Fibroblast of pulmonary artery (primary cell): ENCODE measurements around the gene SPRN.
A peak's percentile ranks its signal among the peaks of the same experiment; 100 is the strongest.

Experiments used
- DNase-seq: peaks from one replicate; pipeline ENCODE4 v3.0.0-alpha.2; 2010; ENCODE audit warnings: low read depth
- H3K4me3 ChIP-seq: replicated peaks from 2 replicates; pipeline ENCODE4 v1.5.1; 2011; ENCODE audit warnings: low read depth, mild to moderate bottlenecking, control low read depth, low read length, moderate library complexity
- TF ChIP-seq, protein P1 (sequence below): IDR thresholded peaks from 2 replicates; pipeline ENCODE4 v1.5.1; 2011; ENCODE audit warnings: mild to moderate bottlenecking, control low read depth, low read length, inconsistent platforms; ENCODE audit errors: missing control alignments

The SPRN gene

DNA sequence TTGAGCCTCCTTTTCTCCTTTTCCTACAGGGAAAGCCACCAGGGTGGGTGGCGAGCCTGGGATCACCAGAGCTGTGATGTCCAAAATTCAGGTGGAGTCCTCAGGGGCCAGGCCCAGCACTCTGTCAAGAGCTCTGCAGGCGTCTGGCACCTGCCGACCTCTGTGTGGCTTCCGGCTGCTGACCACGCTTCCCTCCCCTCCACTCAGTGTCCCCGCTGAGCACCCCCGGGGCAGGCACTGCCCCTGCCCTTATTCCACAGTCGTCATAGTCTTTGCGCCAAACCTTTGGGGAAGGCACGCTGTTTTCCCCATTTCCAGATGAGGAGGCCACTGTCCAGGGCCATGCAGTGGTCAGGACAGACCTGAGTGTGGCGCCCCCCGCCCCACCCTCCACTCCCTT, 22.9 kb downstream of the SPRN start:
- TF ChIP-seq, protein P1, sequence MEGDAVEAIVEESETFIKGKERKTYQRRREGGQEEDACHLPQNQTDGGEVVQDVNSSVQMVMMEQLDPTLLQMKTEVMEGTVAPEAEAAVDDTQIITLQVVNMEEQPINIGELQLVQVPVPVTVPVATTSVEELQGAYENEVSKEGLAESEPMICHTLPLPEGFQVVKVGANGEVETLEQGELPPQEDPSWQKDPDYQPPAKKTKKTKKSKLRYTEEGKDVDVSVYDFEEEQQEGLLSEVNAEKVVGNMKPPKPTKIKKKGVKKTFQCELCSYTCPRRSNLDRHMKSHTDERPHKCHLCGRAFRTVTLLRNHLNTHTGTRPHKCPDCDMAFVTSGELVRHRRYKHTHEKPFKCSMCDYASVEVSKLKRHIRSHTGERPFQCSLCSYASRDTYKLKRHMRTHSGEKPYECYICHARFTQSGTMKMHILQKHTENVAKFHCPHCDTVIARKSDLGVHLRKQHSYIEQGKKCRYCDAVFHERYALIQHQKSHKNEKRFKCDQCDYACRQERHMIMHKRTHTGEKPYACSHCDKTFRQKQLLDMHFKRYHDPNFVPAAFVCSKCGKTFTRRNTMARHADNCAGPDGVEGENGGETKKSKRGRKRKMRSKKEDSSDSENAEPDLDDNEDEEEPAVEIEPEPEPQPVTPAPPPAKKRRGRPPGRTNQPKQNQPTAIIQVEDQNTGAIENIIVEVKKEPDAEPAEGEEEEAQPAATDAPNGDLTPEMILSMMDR = no peak
- no peak overlapping the region for H3K4me3 ChIP-seq
- DNase-seq = no peak

DNA sequence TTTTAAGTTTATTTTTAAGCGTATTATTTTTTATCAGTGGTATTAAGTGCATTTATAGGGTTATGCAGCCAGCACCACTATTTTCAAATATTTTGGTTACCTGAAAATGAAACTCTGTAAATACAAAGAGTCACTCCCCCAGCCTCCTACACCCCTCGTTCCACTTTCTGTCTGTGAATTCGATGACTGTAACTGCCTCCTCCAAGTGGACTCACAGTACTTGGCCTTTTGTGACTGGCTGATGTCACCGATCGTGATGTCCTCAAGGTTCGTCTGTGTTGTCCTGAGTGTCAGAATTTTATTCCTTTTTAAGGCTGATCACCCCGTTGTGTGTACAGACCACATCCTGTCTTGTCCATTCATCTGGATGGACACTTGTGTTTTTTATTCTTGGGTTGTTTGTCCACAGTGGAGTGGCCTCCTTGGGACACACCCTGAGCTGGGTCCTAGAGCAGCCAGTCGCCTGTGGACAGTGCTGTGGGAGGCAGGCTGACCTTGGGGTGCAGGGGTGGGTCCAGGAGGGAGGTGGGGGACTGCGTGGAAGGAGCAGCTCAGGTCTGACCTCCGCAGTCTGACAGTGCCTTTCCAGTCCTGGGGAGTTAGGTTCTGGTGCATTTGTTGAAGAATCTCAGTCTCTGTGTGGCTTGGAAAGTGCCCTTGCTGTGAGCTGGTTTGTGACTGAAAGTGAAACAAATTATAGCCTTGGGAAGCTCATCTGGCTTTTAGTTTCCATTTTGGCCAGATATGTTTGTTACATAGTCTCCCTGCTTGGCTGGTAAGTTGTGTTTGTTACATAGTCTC, 23.6 kb downstream of the SPRN start:
- TF ChIP-seq, protein P1 = no peak
- DNase-seq = no peak

DNA sequence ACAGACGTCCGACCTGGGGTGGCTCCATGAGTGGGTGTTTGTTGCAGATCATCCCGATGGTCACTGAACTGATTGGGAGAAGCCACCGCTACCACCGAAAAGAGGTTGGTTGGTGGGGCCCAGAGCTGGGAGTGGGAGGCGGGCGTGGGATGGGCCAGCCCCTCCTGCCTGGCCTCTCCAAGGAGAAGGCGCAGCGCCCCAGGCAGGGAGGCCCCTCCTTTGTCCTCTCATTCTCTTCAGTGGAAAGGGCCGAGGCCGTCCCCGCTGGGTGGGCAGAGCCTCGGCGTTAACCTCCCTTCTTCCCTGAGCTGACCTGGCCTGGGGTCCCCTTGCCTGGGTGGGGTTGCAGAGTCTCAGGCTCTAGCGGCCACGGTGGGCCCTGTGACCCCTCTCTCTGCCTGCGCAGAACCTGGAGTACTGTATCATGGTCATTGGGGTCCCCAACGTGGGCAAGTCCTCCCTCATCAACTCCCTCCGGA, 25.3 kb downstream of the SPRN start:
- H3K4me3 ChIP-seq = no peak overlapping the region
- TF ChIP-seq, protein P1 = no peak
- no peak for DNase-seq

More for the DNA sequence above, 23.6 kb downstream of the SPRN start:
- H3K4me3 ChIP-seq = no peak overlapping the region

DNA sequence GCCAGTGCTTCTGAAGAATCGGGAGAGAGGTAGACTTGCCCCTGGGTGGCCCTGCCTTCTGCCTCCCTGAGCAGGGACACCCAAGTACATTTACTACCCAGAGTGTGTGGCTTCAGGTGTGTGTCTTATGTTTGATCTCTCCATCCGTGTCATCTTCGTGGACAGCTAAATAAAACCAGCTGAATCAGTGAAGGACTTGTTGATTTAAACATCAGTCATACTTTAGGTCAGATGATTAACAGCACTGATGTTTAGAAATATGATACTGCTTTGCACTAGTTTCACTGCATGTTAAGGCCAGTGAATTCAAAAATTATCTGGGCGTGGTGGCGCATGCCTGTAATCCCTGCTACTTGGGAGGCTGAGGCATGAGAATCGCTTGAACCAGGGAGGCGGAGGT, 26.5 kb downstream of the SPRN start:
- no peak for DNase-seq
- TF ChIP-seq, protein P1 = no peak
- H3K4me3 ChIP-seq = no peak overlapping the region

DNA sequence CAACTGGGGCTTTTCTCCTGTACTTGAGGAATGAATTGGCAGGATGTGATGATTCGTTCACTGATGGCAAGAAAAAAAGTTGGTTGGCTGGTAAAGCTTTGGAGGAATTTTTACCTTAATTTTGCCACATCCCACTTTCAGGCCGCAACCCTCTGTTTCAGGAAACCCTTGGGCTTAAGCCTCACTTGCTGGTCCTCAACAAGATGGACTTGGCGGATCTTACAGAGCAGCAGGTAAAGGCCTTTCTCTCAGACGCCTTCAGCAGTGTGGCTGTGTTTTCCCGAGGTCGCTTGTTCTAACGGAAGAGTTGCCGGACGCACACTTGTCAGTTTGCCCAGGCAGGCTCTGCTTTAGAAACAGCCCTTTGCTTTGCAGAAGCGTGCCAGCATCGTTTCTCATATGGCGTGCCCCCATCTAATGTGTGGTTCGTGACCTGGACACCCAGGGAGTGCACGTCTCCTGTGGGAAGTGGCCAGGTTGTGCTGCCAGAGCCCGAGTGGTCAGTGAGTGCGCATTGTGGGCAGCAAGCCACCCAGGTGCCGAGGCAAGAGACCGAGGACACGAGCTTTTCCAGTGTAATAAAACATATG, 28.3 kb downstream of the SPRN start:
- TF ChIP-seq, protein P1 = no peak
- H3K4me3 ChIP-seq = no peak overlapping the region
- DNase-seq = no peak

DNA sequence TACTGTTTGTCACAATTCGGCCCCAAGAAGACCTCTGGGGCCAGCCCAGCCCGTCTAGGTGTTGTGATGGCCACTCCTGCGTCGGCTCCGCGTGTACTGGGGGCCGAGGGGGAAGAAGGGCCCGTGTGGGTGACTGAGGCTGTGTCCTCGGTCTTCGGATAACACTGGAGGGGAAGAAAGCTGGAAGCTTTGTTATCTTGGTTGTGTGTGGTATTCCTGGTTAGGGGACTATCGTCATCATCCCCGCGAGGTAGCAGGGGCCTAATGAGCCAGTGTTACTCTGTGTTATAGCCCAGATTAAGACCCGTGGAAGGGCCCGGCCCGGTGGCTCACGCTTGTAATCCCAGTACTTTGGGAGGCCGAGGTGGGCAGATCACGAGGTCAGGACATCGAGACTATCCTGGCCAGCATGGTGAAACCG, 29.6 kb downstream of the SPRN start:
- TF ChIP-seq, protein P1 = no peak
- H3K4me3 ChIP-seq = peak overlapping the region; percentile 74
- no peak for DNase-seq
